ENCODE measurements around the gene LEMD3. TPM values are rescaled to one million over a fixed set of nuclear protein-coding genes. Genes with fewer than 3 reads are reported as not detected.

Gene LEMD3
- total RNA-seq, 2 experiments from 2014 or later: 67.1 to 68.8 TPM

DNA sequence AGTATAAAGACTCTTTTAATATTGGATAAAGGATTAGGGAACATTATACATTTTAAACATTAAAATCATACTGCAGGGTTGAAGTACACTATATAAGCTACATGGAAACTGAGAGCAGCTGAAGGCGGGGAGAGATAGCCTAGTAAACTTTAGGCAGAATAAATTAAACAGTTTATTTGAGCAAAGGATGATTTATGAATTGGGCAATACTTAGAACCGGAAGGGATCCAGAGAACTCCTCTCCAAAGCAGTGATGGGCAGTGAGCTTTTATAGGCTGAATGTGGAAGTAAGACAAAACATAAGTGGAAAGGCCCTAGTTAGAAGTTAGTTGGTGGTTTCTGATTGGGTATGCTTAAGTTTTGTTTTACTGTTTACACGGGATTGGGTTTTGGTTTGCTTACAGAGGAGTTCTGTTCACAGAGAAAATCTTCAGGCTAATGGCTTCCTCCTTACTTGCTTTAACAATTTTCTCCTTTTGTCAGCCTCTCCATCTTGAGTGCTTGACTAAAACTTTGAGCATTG, 18.9 kb downstream of the LEMD3 start:
- H3K36me3 ChIP-seq (ENCODE audit: insufficient read depth, low read length): no peaks in the 10 kb centered on the region
- no peak overlapping the region for H3K27ac ChIP-seq (ENCODE audit: low read depth in 1 of 2, low read length in 2 of 2)
- intact Hi-C loops (cut with DNase I, micrococcal nuclease): no loop called here
- no peaks in the 10 kb centered on the region for H3K9me3 ChIP-seq (ENCODE audit: control insufficient read depth in 1 of 2, insufficient read depth in 1 of 2, low read length in 2 of 2)
- no peaks in the 10 kb centered on the region for H3K27me3 Mint-ChIP-seq
- H3K27ac Mint-ChIP-seq: peak overlapping the region; percentile 35
- peaks cover 9% of the 10 kb centered on the region for H3K4me1 ChIP-seq (ENCODE audit: insufficient read depth, low read length)
- ATAC-seq (ENCODE audit: poor library complexity) (no peak), DNase-seq (no peak)
- peaks cover 84% of the 10 kb centered on the region for H3K4me1 Mint-ChIP-seq (ENCODE audit: low read depth)
- TF ChIP-seq, protein P1, sequence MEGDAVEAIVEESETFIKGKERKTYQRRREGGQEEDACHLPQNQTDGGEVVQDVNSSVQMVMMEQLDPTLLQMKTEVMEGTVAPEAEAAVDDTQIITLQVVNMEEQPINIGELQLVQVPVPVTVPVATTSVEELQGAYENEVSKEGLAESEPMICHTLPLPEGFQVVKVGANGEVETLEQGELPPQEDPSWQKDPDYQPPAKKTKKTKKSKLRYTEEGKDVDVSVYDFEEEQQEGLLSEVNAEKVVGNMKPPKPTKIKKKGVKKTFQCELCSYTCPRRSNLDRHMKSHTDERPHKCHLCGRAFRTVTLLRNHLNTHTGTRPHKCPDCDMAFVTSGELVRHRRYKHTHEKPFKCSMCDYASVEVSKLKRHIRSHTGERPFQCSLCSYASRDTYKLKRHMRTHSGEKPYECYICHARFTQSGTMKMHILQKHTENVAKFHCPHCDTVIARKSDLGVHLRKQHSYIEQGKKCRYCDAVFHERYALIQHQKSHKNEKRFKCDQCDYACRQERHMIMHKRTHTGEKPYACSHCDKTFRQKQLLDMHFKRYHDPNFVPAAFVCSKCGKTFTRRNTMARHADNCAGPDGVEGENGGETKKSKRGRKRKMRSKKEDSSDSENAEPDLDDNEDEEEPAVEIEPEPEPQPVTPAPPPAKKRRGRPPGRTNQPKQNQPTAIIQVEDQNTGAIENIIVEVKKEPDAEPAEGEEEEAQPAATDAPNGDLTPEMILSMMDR (IDR thresholded peaks at IDR 0.05): no peak
- no peak overlapping the region for H3K4me3 ChIP-seq (ENCODE audit: low read length)
- H3K9me3 Mint-ChIP-seq: no peaks in the 10 kb centered on the region
- POLR2A ChIA-PET: no interaction called here
- no peaks in the 10 kb centered on the region for H3K27me3 ChIP-seq (ENCODE audit: control insufficient read depth in 1 of 2, insufficient read depth in 2 of 2, low read length in 2 of 2)
- no peak overlapping the region for H3K4me3 Mint-ChIP-seq
- H3K36me3 Mint-ChIP-seq (ENCODE audit: low read depth): peaks cover 40% of the 10 kb centered on the region
- CTCF ChIA-PET: no interaction called here

DNA sequence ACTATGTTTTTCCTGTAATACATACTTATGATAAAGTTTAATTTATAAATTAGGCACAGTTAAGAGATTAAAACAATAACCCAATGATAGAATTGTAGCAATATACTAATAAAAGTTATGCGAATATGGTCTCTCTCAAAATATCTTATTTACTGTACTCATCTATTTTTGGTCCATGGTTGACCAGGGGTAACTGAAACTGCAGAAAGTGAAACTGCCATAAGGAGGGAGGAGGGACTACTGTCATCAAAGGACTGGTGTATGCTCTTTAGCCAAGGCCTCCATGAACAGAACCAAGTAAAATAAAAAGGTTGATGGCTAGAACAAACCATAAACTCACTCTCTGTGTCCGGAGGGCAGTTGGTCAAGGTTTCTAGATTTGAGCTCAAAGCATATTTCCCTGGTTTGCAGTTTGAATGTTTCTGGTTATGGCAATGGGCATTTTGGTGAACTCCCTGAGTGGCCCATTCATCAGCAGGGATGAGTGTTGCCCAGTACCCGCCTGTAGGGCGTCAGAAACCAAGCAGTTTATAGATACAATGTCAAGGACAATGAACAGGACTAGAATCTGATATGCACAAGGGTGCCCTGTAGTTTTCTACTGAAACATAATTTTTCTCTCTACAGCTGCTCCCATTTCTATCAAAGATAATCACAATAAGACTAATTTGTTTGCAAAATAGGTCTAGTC, 19.8 kb downstream of the LEMD3 start:
- Mint-ChIP-seq H3K4me1 (ENCODE audit: low read depth) (peaks cover 79% of the 10 kb centered on the region), H3K4me3 (no peak overlapping the region), H3K9me3 (no peaks in the 10 kb centered on the region), H3K27ac (peak overlapping the region; percentile 35), H3K27me3 (no peaks in the 10 kb centered on the region), H3K36me3 (ENCODE audit: low read depth) (peaks cover 47% of the 10 kb centered on the region)
- no peak for DNase-seq
- Histone ChIP-seq H3K27ac (ENCODE audit: low read depth in 1 of 2, low read length in 2 of 2) (no peak overlapping the region), H3K27me3 (ENCODE audit: control insufficient read depth in 1 of 2, insufficient read depth in 2 of 2, low read length in 2 of 2) (no peaks in the 10 kb centered on the region), H3K36me3 (ENCODE audit: insufficient read depth, low read length) (no peaks in the 10 kb centered on the region), H3K4me3 (ENCODE audit: low read length) (no peak overlapping the region), H3K9me3 (ENCODE audit: control insufficient read depth in 1 of 2, insufficient read depth in 1 of 2, low read length in 2 of 2) (no peaks in the 10 kb centered on the region), H3K4me1 (ENCODE audit: insufficient read depth, low read length) (peaks cover 7% of the 10 kb centered on the region)
- ChIA-PET CTCF (no interaction called here), POLR2A (no interaction called here)
- intact Hi-C loops (cut with DNase I, micrococcal nuclease): no loop called here
- no peak for ATAC-seq (ENCODE audit: poor library complexity)
- TF ChIP-seq, protein P1 (IDR thresholded peaks at IDR 0.05): no peak

DNA sequence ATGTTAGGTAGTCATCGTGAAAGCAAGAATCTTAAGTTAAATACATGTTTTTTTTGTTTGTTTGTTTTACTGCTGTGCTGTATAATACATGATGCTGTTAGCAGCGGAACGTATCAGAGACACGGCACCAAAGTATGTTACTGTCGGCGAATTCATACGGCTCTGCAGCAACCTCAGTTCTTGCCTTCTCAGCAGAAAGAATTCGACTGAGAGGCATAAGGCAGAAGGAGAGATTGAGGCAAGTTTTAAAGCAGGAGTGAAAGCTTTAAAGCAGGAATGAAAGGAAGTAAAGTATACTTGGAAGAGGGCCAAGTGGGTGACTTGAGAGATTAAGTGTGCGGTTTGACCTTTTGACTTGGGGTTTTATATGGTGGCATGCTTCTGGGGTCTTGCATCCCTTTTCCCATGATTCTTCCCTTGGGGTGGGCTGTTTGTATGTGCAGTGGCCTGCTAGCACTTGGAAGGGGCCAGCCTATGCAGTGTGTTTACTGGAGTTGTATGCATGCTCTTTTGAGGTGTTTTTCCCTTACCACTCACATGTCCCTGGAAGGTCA, 23.7 kb downstream of the LEMD3 start:
- DNase-seq (no peak), ATAC-seq (ENCODE audit: poor library complexity) (no peak)
- Histone ChIP-seq H3K36me3 (ENCODE audit: insufficient read depth, low read length) (peaks cover 8% of the 10 kb centered on the region), H3K4me3 (ENCODE audit: low read length) (no peak overlapping the region), H3K4me1 (ENCODE audit: insufficient read depth, low read length) (peaks cover 7% of the 10 kb centered on the region), H3K27ac (ENCODE audit: low read depth in 1 of 2, low read length in 2 of 2) (no peak overlapping the region), H3K27me3 (ENCODE audit: control insufficient read depth in 1 of 2, insufficient read depth in 2 of 2, low read length in 2 of 2) (no peaks in the 10 kb centered on the region), H3K9me3 (ENCODE audit: control insufficient read depth in 1 of 2, insufficient read depth in 1 of 2, low read length in 2 of 2) (peaks cover 0 to 13% of the 10 kb centered on the region in 2 experiments)
- ChIA-PET CTCF (no interaction called here), POLR2A (interaction anchor here (0.6 to 1.6 kb wide), 2 partner anchors 24 to 107 kb away, joined by 3 to 7 read pairs; partner anchors contain the start of gene LEMD3)
- H3K27me3 Mint-ChIP-seq: no peaks in the 10 kb centered on the region
- intact Hi-C loops (cut with DNase I, micrococcal nuclease): no loop called here
- peaks cover 11% of the 10 kb centered on the region for H3K9me3 Mint-ChIP-seq
- peak overlapping the region; percentile 3 for H3K27ac Mint-ChIP-seq
- no peak overlapping the region for H3K4me3 Mint-ChIP-seq
- peaks cover 70% of the 10 kb centered on the region for H3K36me3 Mint-ChIP-seq (ENCODE audit: low read depth)
- TF ChIP-seq, protein P1 (IDR thresholded peaks at IDR 0.05): no peak
- H3K4me1 Mint-ChIP-seq (ENCODE audit: low read depth): peaks cover 77% of the 10 kb centered on the region
